ENCODE results near the gene DEPDC4. TPM values are rescaled to one million over a fixed set of nuclear protein-coding genes. Genes with fewer than 3 reads are reported as not detected.
A peak's percentile ranks its signal among the peaks of the same experiment; 100 is the strongest.

The DEPDC4 gene
- total and polyA plus RNA-seq, 2 experiments from 2014 or later, result 1.5 TPM; not detected in 1

DNA sequence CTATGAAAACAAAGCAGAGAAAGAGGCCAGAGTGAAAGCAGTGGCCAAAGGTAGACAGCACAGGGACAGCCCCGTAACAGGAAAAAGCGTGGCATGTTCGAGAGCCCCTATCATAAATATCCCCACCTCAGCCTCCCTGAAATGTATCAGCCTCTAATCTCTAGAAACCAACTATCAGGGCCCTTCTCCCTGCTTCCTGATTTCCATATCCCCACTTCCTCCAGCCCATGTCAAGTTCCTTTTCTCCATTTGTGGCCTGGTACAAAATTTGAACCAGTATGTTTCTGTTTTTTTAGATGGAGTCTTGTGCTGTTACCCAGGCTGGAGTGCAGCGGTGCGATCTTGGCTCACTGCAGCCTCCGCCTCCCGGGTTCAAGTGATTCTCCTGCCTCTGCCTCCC lies 16.9 kb downstream of the DEPDC4 start:
- no peaks in the 10 kb centered on the region for H3K9me2 ChIP-seq (ENCODE audit: insufficient read depth)
- H3K4me3 ChIP-seq, result no peak overlapping the region
- no peak for DNase-seq
- H3K36me3 ChIP-seq (ENCODE audit: low read depth), result no peaks in the 10 kb centered on the region
- H4K20me1 ChIP-seq (ENCODE audit: insufficient read depth), result no peaks in the 10 kb centered on the region
- H3K27me3 ChIP-seq (replicated peaks; ENCODE audit: insufficient read depth), result no peaks in the 10 kb centered on the region
- no peak overlapping the region for H2AFZ ChIP-seq
- no peaks in the 10 kb centered on the region for H3K79me2 ChIP-seq (ENCODE audit: insufficient read depth)
- H3F3A ChIP-seq (ENCODE audit: insufficient read depth), result 0 out of 2 replicates have a peak, but pooled peaks cover 14% of the 10 kb centered on the region
- no peaks in the 10 kb centered on the region for H3K9me3 ChIP-seq (ENCODE audit: low read depth)
- 90 to 95% methylated on average over 7 of the region's 7 CpGs for WGBS, 2 experiments (ENCODE audit: low coverage in 1 of 2, low lambda C conversion rate in 2 of 2, missing lambda C conversion rate in 2 of 2)
- in situ Hi-C loops (cut with MboI), result loop anchor here (10.0 kb wide), 1 partner anchor 305 kb away; no protein-coding TSS in a partner anchor
- H3K4me1 ChIP-seq (ENCODE audit: insufficient read depth), result peaks cover 17% of the 10 kb centered on the region
- no peak for TF ChIP-seq EZH2 (IDR thresholded peaks at IDR 0.05; ENCODE audit: insufficient read depth, poor library complexity, severe bottlenecking)
- no peak for TF ChIP-seq EZH2phosphoT487 (IDR thresholded peaks at IDR 0.05; ENCODE audit: insufficient read depth, low read depth)
- H3K27ac ChIP-seq, result no peak overlapping the region
- no peak overlapping the region for H3K9ac ChIP-seq
- H3K4me2 ChIP-seq (ENCODE audit: unreplicated experiment), result no peak overlapping the region

DNA sequence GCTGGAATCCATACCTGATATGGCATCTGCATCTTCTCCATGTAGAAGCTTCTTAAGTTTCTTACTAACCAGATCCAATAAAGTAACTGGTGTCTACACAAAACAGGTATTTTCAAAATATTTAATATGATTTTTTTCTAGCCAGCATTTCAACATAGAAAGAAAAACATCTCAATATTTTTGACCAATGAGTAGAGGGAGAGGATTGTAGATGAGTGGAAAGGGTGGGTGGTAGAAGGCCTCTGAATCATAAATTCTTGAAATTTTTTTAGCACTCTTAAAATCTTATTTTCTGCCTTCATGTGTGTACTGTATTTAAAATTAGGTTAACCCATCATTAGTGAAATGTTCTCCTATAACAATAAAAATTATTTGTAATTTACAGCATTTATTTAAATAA lies 18.0 kb downstream of the DEPDC4 start:
- peak overlapping the region; percentile 54 for H3K4me2 ChIP-seq (ENCODE audit: unreplicated experiment)
- no peaks in the 10 kb centered on the region for H3K9me2 ChIP-seq (ENCODE audit: insufficient read depth)
- no peak overlapping the region for H3K9ac ChIP-seq
- no peaks in the 10 kb centered on the region for H3K9me3 ChIP-seq (ENCODE audit: low read depth)
- H3K79me2 ChIP-seq (ENCODE audit: insufficient read depth), result no peaks in the 10 kb centered on the region
- in situ Hi-C loops (cut with MboI), result loop anchor here (10.0 kb wide), 1 partner anchor 306 kb away; no protein-coding TSS in a partner anchor
- peak; percentile 74 for DNase-seq
- no peaks in the 10 kb centered on the region for H3K27me3 ChIP-seq (replicated peaks; ENCODE audit: insufficient read depth)
- peak overlapping the region; percentile 39 for H3K4me3 ChIP-seq
- peak overlapping the region; percentile 72 for H2AFZ ChIP-seq
- 0 out of 2 replicates have a peak, but pooled peaks cover 8% of the 10 kb centered on the region for H3F3A ChIP-seq (ENCODE audit: insufficient read depth)
- peak overlapping the region; percentile 57 for H3K27ac ChIP-seq
- no peaks in the 10 kb centered on the region for H4K20me1 ChIP-seq (ENCODE audit: insufficient read depth)
- peaks cover 17% of the 10 kb centered on the region for H3K4me1 ChIP-seq (ENCODE audit: insufficient read depth)
- TF ChIP-seq EZH2phosphoT487 (IDR thresholded peaks at IDR 0.05; ENCODE audit: insufficient read depth, low read depth), result no peak
- no peak for TF ChIP-seq EZH2 (IDR thresholded peaks at IDR 0.05; ENCODE audit: insufficient read depth, poor library complexity, severe bottlenecking)
- H3K36me3 ChIP-seq (ENCODE audit: low read depth), result no peaks in the 10 kb centered on the region

DNA sequence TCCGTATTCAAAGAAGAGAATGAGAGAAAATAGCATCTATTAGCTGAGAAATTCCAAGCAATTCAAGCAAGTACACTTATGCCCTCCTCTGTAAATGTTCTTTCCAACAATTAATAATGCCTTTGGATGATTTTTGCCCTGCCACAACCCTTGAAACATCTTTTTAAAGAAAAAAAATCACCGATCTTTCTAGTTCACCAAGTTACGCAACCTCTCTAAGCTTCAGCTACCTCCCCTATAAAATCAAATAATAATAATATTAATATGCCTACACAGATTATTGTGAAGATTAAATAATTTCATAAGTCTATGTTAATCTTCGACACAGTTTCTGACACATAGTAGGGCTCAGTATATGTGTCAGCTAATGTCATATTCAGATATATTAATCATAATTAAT lies 19.1 kb downstream of the DEPDC4 start:
- no peaks in the 10 kb centered on the region for H3K36me3 ChIP-seq (ENCODE audit: low read depth)
- H3K27ac ChIP-seq, result no peak overlapping the region
- peaks cover 17% of the 10 kb centered on the region for H3K4me1 ChIP-seq (ENCODE audit: insufficient read depth)
- WGBS, 2 experiments (ENCODE audit: low coverage in 1 of 2, low lambda C conversion rate in 2 of 2, missing lambda C conversion rate in 2 of 2), result 96 to 98% methylated on average over 4 of the region's 4 CpGs
- no peaks in the 10 kb centered on the region for H4K20me1 ChIP-seq (ENCODE audit: insufficient read depth)
- no peak overlapping the region for H3K4me3 ChIP-seq
- no peaks in the 10 kb centered on the region for H3K9me2 ChIP-seq (ENCODE audit: insufficient read depth)
- H3K9me3 ChIP-seq (ENCODE audit: low read depth), result no peaks in the 10 kb centered on the region
- H3K9ac ChIP-seq, result no peak overlapping the region
- H3K27me3 ChIP-seq (replicated peaks; ENCODE audit: insufficient read depth), result no peaks in the 10 kb centered on the region
- TF ChIP-seq EZH2 (IDR thresholded peaks at IDR 0.05; ENCODE audit: insufficient read depth, poor library complexity, severe bottlenecking) (no peak), EZH2phosphoT487 (IDR thresholded peaks at IDR 0.05; ENCODE audit: insufficient read depth, low read depth) (no peak)
- H3F3A ChIP-seq (ENCODE audit: insufficient read depth), result 0 out of 2 replicates have a peak, but pooled peaks cover 8% of the 10 kb centered on the region
- H2AFZ ChIP-seq, result no peak overlapping the region
- no peaks in the 10 kb centered on the region for H3K79me2 ChIP-seq (ENCODE audit: insufficient read depth)
- in situ Hi-C loops (cut with MboI), result loop anchor here (10.0 kb wide), 1 partner anchor 307 kb away; no protein-coding TSS in a partner anchor
- H3K4me2 ChIP-seq (ENCODE audit: unreplicated experiment), result no peak overlapping the region
- no peak for DNase-seq

DNA sequence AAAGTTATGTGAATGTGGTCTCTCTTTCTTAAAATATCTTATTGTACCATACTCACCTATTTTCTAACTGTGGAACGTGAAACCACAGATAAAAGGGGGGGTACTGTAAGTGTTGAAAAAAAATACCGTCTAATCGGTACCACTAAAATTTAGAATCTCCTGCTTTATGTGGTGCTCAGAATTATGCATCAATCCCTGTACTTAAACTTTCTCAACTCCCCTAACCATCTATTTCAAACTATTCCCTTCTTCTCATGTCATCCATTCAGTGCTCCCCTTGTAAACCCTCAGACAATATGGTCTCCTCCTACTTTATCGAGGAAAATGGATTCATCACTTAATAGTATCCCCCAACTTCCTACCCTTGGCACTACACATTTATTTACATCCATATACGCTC lies 23.7 kb downstream of the DEPDC4 start:
- DNase-seq, result no peak
- Histone ChIP-seq H3K4me3 (no peak overlapping the region), H3K9ac (no peak overlapping the region), H3F3A (ENCODE audit: insufficient read depth) (0 out of 2 replicates have a peak, but pooled peaks cover under 1% of the 10 kb centered on the region), H3K36me3 (ENCODE audit: low read depth) (no peaks in the 10 kb centered on the region), H3K27ac (no peak overlapping the region), H3K9me2 (ENCODE audit: insufficient read depth) (no peaks in the 10 kb centered on the region), H4K20me1 (ENCODE audit: insufficient read depth) (no peaks in the 10 kb centered on the region), H3K4me1 (ENCODE audit: insufficient read depth) (peaks cover under 1% of the 10 kb centered on the region; the same call in 1 of the 2 replicates), H3K4me2 (ENCODE audit: unreplicated experiment) (no peak overlapping the region), H3K27me3 (replicated peaks; ENCODE audit: insufficient read depth) (no peaks in the 10 kb centered on the region), H3K9me3 (ENCODE audit: low read depth) (no peaks in the 10 kb centered on the region), H2AFZ (no peak overlapping the region), H3K79me2 (ENCODE audit: insufficient read depth) (no peaks in the 10 kb centered on the region)
- WGBS, 2 experiments (ENCODE audit: low coverage in 1 of 2, low lambda C conversion rate in 2 of 2, missing lambda C conversion rate in 2 of 2), result 87 to 88% methylated on average over 5 of the region's 5 CpGs
- in situ Hi-C loops (cut with MboI), result loop anchor here (10.0 kb wide), 1 partner anchor 312 kb away; no protein-coding TSS in a partner anchor
- TF ChIP-seq EZH2 (IDR thresholded peaks at IDR 0.05; ENCODE audit: insufficient read depth, poor library complexity, severe bottlenecking), result no peak
- TF ChIP-seq EZH2phosphoT487 (IDR thresholded peaks at IDR 0.05; ENCODE audit: insufficient read depth, low read depth), result no peak

All from GM23248 (cell line).